Astrocyte (in vitro differentiated cells and primary cell): ENCODE measurements around the gene CELF2.

Experiments used
- CTCF ChIP-seq: IDR thresholded peaks from 2 replicates; pipeline ENCODE4 v1.5.1; 2011; ENCODE audit warnings: low read depth, mild to moderate bottlenecking, inconsistent platforms, low read length, moderate library complexity; ENCODE audit not compliant: insufficient read depth
- EZH2 ChIP-seq: IDR thresholded peaks from 2 replicates; pipeline ENCODE4 v1.6.1; 2012; ENCODE audit warnings: mild to moderate bottlenecking, low read length, inconsistent platforms; ENCODE audit not compliant: insufficient read depth

DNA sequence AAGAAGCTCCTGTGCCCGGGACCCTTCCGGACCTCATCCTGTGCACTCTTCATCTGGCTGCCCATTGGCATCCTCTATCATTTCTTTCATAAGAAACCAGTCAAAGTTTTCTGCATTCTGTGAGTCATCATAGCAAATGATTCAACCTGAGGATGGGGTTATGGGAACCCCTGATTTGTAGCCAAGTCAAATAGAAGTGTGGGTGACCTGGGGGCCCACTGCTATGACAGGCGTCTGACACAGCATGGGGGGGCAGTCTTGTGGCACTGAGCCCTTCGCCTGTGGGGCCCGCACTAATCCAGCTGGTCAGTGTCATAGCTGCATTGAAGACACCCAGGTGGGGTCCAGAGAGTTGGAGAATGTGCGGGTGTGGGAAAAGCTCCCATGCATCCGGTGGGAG is 363.4 kb downstream of the CELF2 start:
- TF ChIP-seq EZH2 (no peak), CTCF (no peak)
